Heart left ventricle (tissue), 16 donors: Measurements from ENCODE around the gene OR10R2. TPM values are rescaled to one million over a fixed set of nuclear protein-coding genes. Genes with fewer than 3 reads are reported as not detected.

Experiments
- ATAC-seq, 4 donors: fragments of 200-7000 bp; cut with Tn5 transposase; one replicate each; pipeline ENCODE4 v1.9.1; 2020 to 2022; ENCODE audit warnings: moderate library complexity in 4 of 4, mild to moderate bottlenecking in 3 of 4, moderate number of reproducible peaks in 1 of 4
- DNase-seq, 5 donors: peaks; one replicate each; pipeline ENCODE4 v3.0.0-alpha.2; 2020
- H3K27ac ChIP-seq, 12 donors: fragments of 200-600 bp; sonication (generic) in 4 of 12; one replicate each; pipeline versions ENCODE4 v1.5.0 to v1.8.0; 2016 to 2022; ENCODE audit warnings: mild to moderate bottlenecking in 2 of 12
- H3K27me3 ChIP-seq, 9 donors: fragments of 200-600 bp; sonication (generic) in 2 of 9; one replicate each; pipeline versions ENCODE4 v1.5.1 to v1.8.0; 2016 to 2022; ENCODE audit warnings: mild to moderate bottlenecking in 3 of 9
- H3K36me3 ChIP-seq, 9 donors: fragments of 200-600 bp; sonication (generic) in 2 of 9; one replicate each; pipeline versions ENCODE4 v1.5.0 to v1.8.0; 2018 to 2022; ENCODE audit warnings: mild to moderate bottlenecking in 2 of 9
- H3K4me1 ChIP-seq, 12 donors: fragments of 200-600 bp; sonication (generic) in 4 of 12; one replicate each; pipeline versions ENCODE4 v1.5.0 to v1.8.0; 2016 to 2022; ENCODE audit warnings: mild to moderate bottlenecking in 3 of 12
- H3K4me3 ChIP-seq, 12 donors: fragments of 200-600 bp; sonication (generic) in 4 of 12; one replicate each; pipeline versions ENCODE4 v1.5.0 to v1.8.0; 2017 to 2022; ENCODE audit warnings: mild to moderate bottlenecking in 9 of 12, moderate library complexity in 4 of 12
- H3K9me3 ChIP-seq, 12 donors: fragments of 200-600 bp; sonication (generic) in 4 of 12; one replicate each; pipeline versions ENCODE4 v1.5.0 to v1.8.0; 2016 to 2022; ENCODE audit warnings: mild to moderate bottlenecking in 1 of 12
- POLR2A ChIP-seq, 2 donors: fragments of 450-650 bp; IDR thresholded peaks; one replicate each; pipeline ENCODE4 v1.6.1; 2017; ENCODE audit warnings: antibody characterized with exemption in 2 of 2, mild to moderate bottlenecking in 2 of 2, moderate library complexity in 2 of 2
- WGBS, 4 donors: extraction: QIAGEN DNeasy Blood & Tissue Kit in 2 of 4; methylation state at CpG; one replicate each; pipeline versions ENCODE4 v1.1.5 to v1.1.7; 2013 to 2018; 5-methylcytosine and 5-hydroxymethylcytosine counted together
- intact Hi-C, 10 donors: fragments of 100-400 bp; cut with DNase I; formaldehyde crosslinking; loops; one replicate each; pipeline versions ENCODE4 v1.11.1 to v1.14.2; 2022
- polyA plus RNA-seq, 2 donors: library from polyadenylated mRNA; stranded (reverse); fragments of 200-250 nt; gene quantifications; one replicate each; pipeline ENCODE4 v1.2.3, GENCODE V29; 2013
- total RNA-seq, 9 donors: library from RNA; depleted of rRNA in 2 of 9; stranded (reverse); fragments of >200 nt in 2 of 9; fragmentation: NEBNext Ultra II Directional in 3 of 9; extraction: Animal tissue kit (Norgen Biotek cat#: 25700) in 3 of 9; gene quantifications; one replicate each; pipeline versions ENCODE4 v1.1.0 to v1.2.4, GENCODE V29; 2016 to 2023
- TF ChIP-seq, protein P1 (sequence below), 12 donors: fragments of 200-600 bp; sonication (generic) in 4 of 12; IDR thresholded peaks; one replicate each; pipeline versions ENCODE4 v1.5.0 to v1.8.0; 2018 to 2022; ENCODE audit warnings: antibody characterized with exemption in 12 of 12, mild to moderate bottlenecking in 5 of 12
- donor health status: ischemic (EF 13 %, LVEDD 7.1; RV severe dilation, severe dysfunction).
- donor health status: healthy with polysubstance abuse.
- donor health status: DM: no; HTN: yes; CAD: no.
- donor health status: DM: no; HTN: no; CAD: no.
- donor health status: ischemic (EF 25% LVEDD 6.9; RV normal size, moderate dysfunction).
- donor health status: ischemic (EF 25% LVEDD 5.7; RV mildly dilated, moderate dysfunction).
- donor health status: healthy.
- donor health status: DM: yes; HTN: yes; CAD: no.
- donor health status: ischemic (EF 35%, LVEDD 5.7; RV mildly dilated, moderate dysfunction).
- donor health status: nonischemic (EF 11% LVEDD 7.7; RV severe dilation, severe dysfunction).
- donor health status: DM: yes; HTN: yes; CAD: no.
- donor health status: PGD.
- donor health status: ischemic (EF 29% LVEDD 5.4; RV normal size, mild dysfunction).
- donor health status: nonischemic (EF 23%, LVEDD 6.1; RV moderate dilation, normal function).

OR10R2 gene
- total and polyA plus RNA-seq, 11 donors = not detected

GRCh38 chr1:158445376-158445775 lies 26.6 kb upstream of the OR10R2 start:
- ATAC-seq = no peak
- 76 to 86% (median 76%) methylated on average over 4 of the region's 4 CpGs for WGBS, 4 donors
- Histone ChIP-seq H3K36me3 (no peaks in the 10 kb centered on the region), H3K27me3 (no peaks in the 10 kb centered on the region), H3K4me3 (no peak overlapping the region), H3K4me1 (no peaks in the 10 kb centered on the region), H3K9me3 (no peaks in the 10 kb centered on the region), H3K27ac (no peak overlapping the region)
- no peak for DNase-seq
- intact Hi-C loops = no loop called here
- TF ChIP-seq POLR2A (IDR thresholded peaks at IDR 0.05) = no peak
- TF ChIP-seq, protein P1, sequence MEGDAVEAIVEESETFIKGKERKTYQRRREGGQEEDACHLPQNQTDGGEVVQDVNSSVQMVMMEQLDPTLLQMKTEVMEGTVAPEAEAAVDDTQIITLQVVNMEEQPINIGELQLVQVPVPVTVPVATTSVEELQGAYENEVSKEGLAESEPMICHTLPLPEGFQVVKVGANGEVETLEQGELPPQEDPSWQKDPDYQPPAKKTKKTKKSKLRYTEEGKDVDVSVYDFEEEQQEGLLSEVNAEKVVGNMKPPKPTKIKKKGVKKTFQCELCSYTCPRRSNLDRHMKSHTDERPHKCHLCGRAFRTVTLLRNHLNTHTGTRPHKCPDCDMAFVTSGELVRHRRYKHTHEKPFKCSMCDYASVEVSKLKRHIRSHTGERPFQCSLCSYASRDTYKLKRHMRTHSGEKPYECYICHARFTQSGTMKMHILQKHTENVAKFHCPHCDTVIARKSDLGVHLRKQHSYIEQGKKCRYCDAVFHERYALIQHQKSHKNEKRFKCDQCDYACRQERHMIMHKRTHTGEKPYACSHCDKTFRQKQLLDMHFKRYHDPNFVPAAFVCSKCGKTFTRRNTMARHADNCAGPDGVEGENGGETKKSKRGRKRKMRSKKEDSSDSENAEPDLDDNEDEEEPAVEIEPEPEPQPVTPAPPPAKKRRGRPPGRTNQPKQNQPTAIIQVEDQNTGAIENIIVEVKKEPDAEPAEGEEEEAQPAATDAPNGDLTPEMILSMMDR (IDR thresholded peaks at IDR 0.05) = no peak

GRCh38 chr1:158454537-158454936 lies 17.5 kb upstream of the OR10R2 start:
- no peak for DNase-seq
- Histone ChIP-seq H3K27ac (no peak overlapping the region), H3K4me3 (no peak overlapping the region), H3K27me3 (no peaks in the 10 kb centered on the region), H3K36me3 (no peaks in the 10 kb centered on the region), H3K9me3 (peaks cover 0 to 17% (median 0%) of the 10 kb centered on the region in 12 donors), H3K4me1 (no peaks in the 10 kb centered on the region)
- ATAC-seq = no peak
- intact Hi-C loops = no loop called here
- TF ChIP-seq, protein P1 (IDR thresholded peaks at IDR 0.05) = no peak
- TF ChIP-seq POLR2A (IDR thresholded peaks at IDR 0.05) = no peak
- whole genome bisulfite sequencing, 4 donors = 79 to 90% (median 86%) methylated on average over 1 of the region's 1 CpG

GRCh38 chr1:158457246-158457645 lies 14.8 kb upstream of the OR10R2 start:
- TF ChIP-seq, protein P1 (IDR thresholded peaks at IDR 0.05) = no peak
- no peak for TF ChIP-seq POLR2A (IDR thresholded peaks at IDR 0.05)
- no peak overlapping the region for H3K4me3 ChIP-seq
- intact Hi-C loops = no loop called here
- ATAC-seq = no peak
- no peaks in the 10 kb centered on the region for H3K36me3 ChIP-seq
- H3K4me1 ChIP-seq = no peaks in the 10 kb centered on the region
- peaks cover 0 to 9% (median 0%) of the 10 kb centered on the region in 12 donors for H3K9me3 ChIP-seq
- DNase-seq = no peak
- H3K27ac ChIP-seq = no peak overlapping the region
- no peaks in the 10 kb centered on the region for H3K27me3 ChIP-seq

DNA sequence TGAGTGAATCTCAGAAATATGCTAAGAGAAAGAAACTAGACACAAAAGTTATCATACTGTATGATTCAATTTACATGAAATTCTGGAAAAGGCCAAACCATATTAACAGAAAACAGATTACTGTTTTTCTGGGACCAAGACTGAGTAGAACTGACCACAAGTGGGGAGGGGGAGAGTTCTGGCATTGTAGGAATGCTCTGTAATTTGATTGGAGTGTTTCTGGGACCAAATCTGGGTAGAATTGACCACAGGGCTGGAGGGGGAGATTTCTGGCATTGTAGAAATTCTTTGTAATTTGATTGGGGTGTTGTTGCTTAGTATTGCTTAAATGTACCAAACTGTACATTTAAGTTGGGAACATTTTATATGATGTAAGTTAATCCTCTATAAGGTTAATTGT lies 13.8 kb upstream of the OR10R2 start:
- H3K4me1 ChIP-seq = no peaks in the 10 kb centered on the region
- TF ChIP-seq POLR2A (IDR thresholded peaks at IDR 0.05) = no peak
- TF ChIP-seq, protein P1 (IDR thresholded peaks at IDR 0.05) = no peak
- H3K27ac ChIP-seq = no peak overlapping the region
- no peaks in the 10 kb centered on the region for H3K27me3 ChIP-seq
- ATAC-seq (no peak), DNase-seq (no peak)
- peaks cover 0 to 3% (median 0%) of the 10 kb centered on the region in 12 donors for H3K9me3 ChIP-seq
- no peaks in the 10 kb centered on the region for H3K36me3 ChIP-seq
- intact Hi-C loops = no loop called here
- no peak overlapping the region for H3K4me3 ChIP-seq
